Measurements from ENCODE around the gene ROR2.

- TF ChIP-seq CTCF (conservative IDR thresholded peaks at IDR 0.05; ENCODE audit: low read length): no peak
- TF ChIP-seq EZH2phosphoT487 (IDR thresholded peaks at IDR 0.05; ENCODE audit: borderline replicate concordance): no peak
Observed at GRCh38 chr9:91848146-91848545, 101.9 kb downstream of the ROR2 start.
